IPS-11a (cell line): ENCODE results near the gene BCL2L2.

Experiments used
- H3K4me3 ChIP-seq: one replicate; pipeline ENCODE4 v1.5.1; 2013; ENCODE audit warnings: low read depth, low read length, control low read depth

The BCL2L2 gene

GRCh38 chr14:23299211-23299957 lies 7.2 kb upstream of the BCL2L2 start:
- no peak overlapping the region for H3K4me3 ChIP-seq

- H3K4me3 ChIP-seq, result peak overlapping the region; percentile 55
Observed at GRCh38 chr14:23299986-23300686, 6.5 kb upstream of the BCL2L2 start.

- H3K4me3 ChIP-seq, result peak overlapping the region; percentile 55
Observed at GRCh38 chr14:23300687-23301223, 5.9 kb upstream of the BCL2L2 start.

- H3K4me3 ChIP-seq, result peak overlapping the region; percentile 74
Observed at GRCh38 chr14:23301288-23301968, 5.2 kb upstream of the BCL2L2 start.

GRCh38 chr14:23301969-23302289 lies 4.7 kb upstream of the BCL2L2 start:
- peak overlapping the region; percentile 60 for H3K4me3 ChIP-seq

GRCh38 chr14:23302290-23303225 lies 4.1 kb upstream of the BCL2L2 start, which contains the start of gene PPP1R3E:
PPP1R3E (minus strand) TSS chr14:23302859; CDS start chr14:23302576, 283 bp downstream.
- peak within 1 kb of the TSS; percentile 60 for H3K4me3 ChIP-seq

- H3K4me3 ChIP-seq, result peak overlapping the region; percentile 73
Observed at GRCh38 chr14:23307146-23307530, 505 bp downstream of the BCL2L2 start.

GRCh38 chr14:23307687-23308644 lies 1.3 kb downstream of the BCL2L2 start:
- peak overlapping the region; percentile 73 for H3K4me3 ChIP-seq

GRCh38 chr14:23308721-23309445 lies 2.2 kb downstream of the BCL2L2 start:
- H3K4me3 ChIP-seq, result no peak overlapping the region

- H3K4me3 ChIP-seq, result no peak overlapping the region
Observed at GRCh38 chr14:23310546-23310945, 3.9 kb downstream of the BCL2L2 start.

GRCh38 chr14:23316300-23316699 lies 9.7 kb downstream of the BCL2L2 start:
- H3K4me3 ChIP-seq, result no peak overlapping the region

- peak overlapping the region; percentile 60 for H3K4me3 ChIP-seq
Observed at GRCh38 chr14:23319746-23320583, 13.3 kb downstream of the BCL2L2 start.

- peak within 1 kb of the TSS; percentile 98 for H3K4me3 ChIP-seq
Observed at GRCh38 chr14:23320584-23321571, 14.2 kb downstream of the BCL2L2 start, which contains the start of gene PABPN1. PABPN1 (plus strand) TSS chr14:23321457; CDS start chr14:23321470, 13 bp downstream.

- peak overlapping the region; percentile 98 for H3K4me3 ChIP-seq
Observed at GRCh38 chr14:23321572-23322547, 15.2 kb downstream of the BCL2L2 start.
